HUES6 (cell line): Measurements from ENCODE around the gene ZDHHC13.
"Not testable (repeated sequence)": the region's sequence is repeated elsewhere in the genome, so short reads cannot be mapped to it uniquely, and the experiment has no call there.

ENCODE experiments used
- H3K27ac ChIP-seq: 2 replicates; pipeline ENCODE4 v1.7.0; 2013; ENCODE audit warnings: low read depth, mild to moderate bottlenecking, low read length, inconsistent platforms
- H3K27me3 ChIP-seq: 2 replicates; pipeline ENCODE4 v1.6.1; 2013; ENCODE audit warnings: low read length; ENCODE audit not compliant: control insufficient read depth, insufficient read depth
- H3K36me3 ChIP-seq: 2 replicates; pipeline ENCODE4 v1.6.1; 2013; ENCODE audit warnings: low read length; ENCODE audit not compliant: control insufficient read depth, insufficient read depth
- H3K4me1 ChIP-seq: 2 replicates; pipeline ENCODE4 v1.6.1; 2013; ENCODE audit warnings: low read length; ENCODE audit not compliant: control insufficient read depth, insufficient read depth
- H3K4me3 ChIP-seq: 2 replicates; pipeline ENCODE4 v1.5.1; 2013; ENCODE audit warnings: low read depth, low read length
- H3K9ac ChIP-seq: one replicate; pipeline ENCODE4 v1.6.1; 2013; ENCODE audit warnings: mild to moderate bottlenecking, low read length
- H3K9me3 ChIP-seq: 2 replicates; pipeline ENCODE4 v1.6.1; 2013; ENCODE audit warnings: low read depth, low read length; ENCODE audit not compliant: control insufficient read depth, insufficient read depth

ZDHHC13 gene

GRCh38 chr11:19126562-19127325 is 9.8 kb downstream of the ZDHHC13 start:
- not testable (repeated sequence) for H3K4me1 ChIP-seq, H3K4me3 ChIP-seq, H3K27me3 ChIP-seq, H3K9ac ChIP-seq, H3K27ac ChIP-seq
- H3K36me3 ChIP-seq: peaks cover 13% of the 10 kb centered on the region
- H3K9me3 ChIP-seq: peaks cover 10% of the 10 kb centered on the region

GRCh38 chr11:19134004-19134403 is 17.0 kb downstream of the ZDHHC13 start:
- Histone ChIP-seq H3K36me3 (peaks cover 11% of the 10 kb centered on the region; the same call in 1 of the 2 replicates), H3K9me3 (peaks cover 38% of the 10 kb centered on the region), H3K4me1 (no peaks in the 10 kb centered on the region), H3K27me3 (no peaks in the 10 kb centered on the region), H3K9ac (no peak overlapping the region), H3K4me3 (no peak overlapping the region), H3K27ac (no peak overlapping the region)

- H3K36me3 ChIP-seq: peaks cover 10% of the 10 kb centered on the region; the same call in 1 of the 2 replicates
These were observed 19.9 kb downstream of the ZDHHC13 start for GRCh38 chr11:19136884-19137283.

GRCh38 chr11:19145319-19145718 is 28.4 kb downstream of the ZDHHC13 start:
- Histone ChIP-seq H3K4me3 (no peak overlapping the region), H3K27me3 (no peaks in the 10 kb centered on the region), H3K27ac (no peak overlapping the region), H3K9ac (no peak overlapping the region), H3K9me3 (no peaks in the 10 kb centered on the region), H3K36me3 (peaks cover 46% of the 10 kb centered on the region), H3K4me1 (no peaks in the 10 kb centered on the region)

More at GRCh38 chr11:19136884-19137283, 19.9 kb downstream of the ZDHHC13 start:
- H3K9ac ChIP-seq, H3K4me1 ChIP-seq, H3K27me3 ChIP-seq, H3K27ac ChIP-seq, H3K4me3 ChIP-seq: not testable (repeated sequence)
- H3K9me3 ChIP-seq: peaks cover 26% of the 10 kb centered on the region

- H3K36me3 ChIP-seq: peaks cover 61% of the 10 kb centered on the region
- H3K4me3 ChIP-seq: no peak overlapping the region
- no peak overlapping the region for H3K27ac ChIP-seq
- no peaks in the 10 kb centered on the region for H3K9me3 ChIP-seq
- H3K9ac ChIP-seq: no peak overlapping the region
- no peaks in the 10 kb centered on the region for H3K4me1 ChIP-seq
- H3K27me3 ChIP-seq: no peaks in the 10 kb centered on the region
These were observed 39.9 kb downstream of the ZDHHC13 start for GRCh38 chr11:19156892-19157291.

GRCh38 chr11:19160847-19161246 is 43.9 kb downstream of the ZDHHC13 start:
- no peak overlapping the region for H3K27ac ChIP-seq
- no peak overlapping the region for H3K4me3 ChIP-seq
- peaks cover 57% of the 10 kb centered on the region for H3K36me3 ChIP-seq
- H3K9me3 ChIP-seq: no peaks in the 10 kb centered on the region
- H3K27me3 ChIP-seq: no peaks in the 10 kb centered on the region
- H3K9ac ChIP-seq: no peak overlapping the region
- no peaks in the 10 kb centered on the region for H3K4me1 ChIP-seq

GRCh38 chr11:19161651-19162050 is 44.7 kb downstream of the ZDHHC13 start:
- Histone ChIP-seq H3K36me3 (peaks cover 60% of the 10 kb centered on the region), H3K9me3 (no peaks in the 10 kb centered on the region), H3K4me1 (no peaks in the 10 kb centered on the region), H3K27me3 (no peaks in the 10 kb centered on the region), H3K9ac (no peak overlapping the region), H3K27ac (no peak overlapping the region), H3K4me3 (no peak overlapping the region)

- H3K4me3 ChIP-seq: no peak overlapping the region
- H3K36me3 ChIP-seq: peaks cover 66% of the 10 kb centered on the region
- no peak overlapping the region for H3K9ac ChIP-seq
- no peak overlapping the region for H3K27ac ChIP-seq
- H3K27me3 ChIP-seq: no peaks in the 10 kb centered on the region
- no peaks in the 10 kb centered on the region for H3K4me1 ChIP-seq
- H3K9me3 ChIP-seq: no peaks in the 10 kb centered on the region
These were observed 46.1 kb downstream of the ZDHHC13 start for GRCh38 chr11:19162951-19163505.

- peaks cover 65% of the 10 kb centered on the region for H3K36me3 ChIP-seq
- no peaks in the 10 kb centered on the region for H3K9me3 ChIP-seq
- no peaks in the 10 kb centered on the region for H3K27me3 ChIP-seq
- no peak overlapping the region for H3K9ac ChIP-seq
- H3K4me1 ChIP-seq: no peaks in the 10 kb centered on the region
- no peak overlapping the region for H3K4me3 ChIP-seq
- H3K27ac ChIP-seq: no peak overlapping the region
These were observed 46.6 kb downstream of the ZDHHC13 start for GRCh38 chr11:19163617-19164016.

GRCh38 chr11:19164230-19164855 is 47.4 kb downstream of the ZDHHC13 start:
- Histone ChIP-seq H3K27me3 (no peaks in the 10 kb centered on the region), H3K9me3 (no peaks in the 10 kb centered on the region), H3K36me3 (peaks cover 66% of the 10 kb centered on the region), H3K4me3 (no peak overlapping the region), H3K9ac (no peak overlapping the region), H3K4me1 (no peaks in the 10 kb centered on the region), H3K27ac (no peak overlapping the region)

- H3K4me3 ChIP-seq: no peak overlapping the region
- peaks cover 65% of the 10 kb centered on the region for H3K36me3 ChIP-seq
- no peaks in the 10 kb centered on the region for H3K27me3 ChIP-seq
- H3K4me1 ChIP-seq: no peaks in the 10 kb centered on the region
- H3K27ac ChIP-seq: no peak overlapping the region
- no peaks in the 10 kb centered on the region for H3K9me3 ChIP-seq
- no peak overlapping the region for H3K9ac ChIP-seq
These were observed 47.9 kb downstream of the ZDHHC13 start for GRCh38 chr11:19164881-19165280.
